NCI-H2107 treated with DMSO at 0.1 percent for 48 hours (cell line): ENCODE data around the gene NPY4R2.
"Not testable (repeated sequence)": the region's sequence is repeated elsewhere in the genome, so short reads cannot be mapped to it uniquely, and the experiment has no call there.

Source experiments
- DNase-seq: peaks from one replicate; lab custom pipeline; 2025; ENCODE audit not compliant: unreplicated experiment; lab: John Stamatoyannopoulos, UW

The NPY4R2 gene

GRCh38 chr10:47932824-47933223 lies 14.4 kb downstream of the NPY4R2 start:
- DNase-seq, result not testable (repeated sequence)

GRCh38 chr10:47933462-47933861 lies 15.0 kb downstream of the NPY4R2 start:
- DNase-seq, result not testable (repeated sequence)

- not testable (repeated sequence) for DNase-seq
These were observed 18.3 kb downstream of the NPY4R2 start for GRCh38 chr10:47936772-47937228.

- not testable (repeated sequence) for DNase-seq
These were observed 19.2 kb downstream of the NPY4R2 start for GRCh38 chr10:47937634-47938033.

- not testable (repeated sequence) for DNase-seq
These were observed 22.4 kb downstream of the NPY4R2 start for GRCh38 chr10:47940821-47941220.

GRCh38 chr10:47941379-47941778 lies 22.9 kb downstream of the NPY4R2 start:
- DNase-seq, result not testable (repeated sequence)

GRCh38 chr10:47942351-47943019 lies 24.0 kb downstream of the NPY4R2 start:
- DNase-seq, result not testable (repeated sequence)

GRCh38 chr10:47943328-47943727 lies 24.9 kb downstream of the NPY4R2 start:
- not testable (repeated sequence) for DNase-seq

GRCh38 chr10:47947424-47947823 lies 29.0 kb downstream of the NPY4R2 start:
- not testable (repeated sequence) for DNase-seq

- DNase-seq, result not testable (repeated sequence)
These were observed 38.7 kb downstream of the NPY4R2 start for GRCh38 chr10:47957158-47957557.

- DNase-seq, result not testable (repeated sequence)
These were observed 41.2 kb downstream of the NPY4R2 start for GRCh38 chr10:47959677-47960076.

GRCh38 chr10:47960699-47961098 lies 42.2 kb downstream of the NPY4R2 start:
- not testable (repeated sequence) for DNase-seq

GRCh38 chr10:47962785-47963184 lies 44.3 kb downstream of the NPY4R2 start:
- DNase-seq, result not testable (repeated sequence)

- not testable (repeated sequence) for DNase-seq
These were observed 46.0 kb downstream of the NPY4R2 start for GRCh38 chr10:47964280-47965063.

- not testable (repeated sequence) for DNase-seq
These were observed 50.5 kb downstream of the NPY4R2 start for GRCh38 chr10:47968988-47969387.

- not testable (repeated sequence) for DNase-seq
These were observed 51.6 kb downstream of the NPY4R2 start for GRCh38 chr10:47970047-47970446.

GRCh38 chr10:47971598-47971997 lies 53.1 kb downstream of the NPY4R2 start:
- DNase-seq, result not testable (repeated sequence)

- DNase-seq, result not testable (repeated sequence)
These were observed 53.6 kb downstream of the NPY4R2 start for GRCh38 chr10:47972077-47972476.
